ENCODE measurements around the gene TEX19. TPM values are rescaled to one million over a fixed set of nuclear protein-coding genes. Genes with fewer than 3 reads are reported as not detected.

Gene TEX19
- total RNA-seq, 2 donors from 2014 or later: not detected

GRCh38 chr17:82392941-82393340, 33.9 kb downstream of the TEX19 start:
- Histone ChIP-seq H3K27ac (no peak overlapping the region), H3K36me3 (no peaks in the 10 kb centered on the region), H3K4me1 (peaks cover 0 to 5% of the 10 kb centered on the region in 2 donors), H3K9me3 (no peaks in the 10 kb centered on the region), H3K27me3 (no peaks in the 10 kb centered on the region), H3K4me3 (no peak overlapping the region)
- no peak for TF ChIP-seq CTCF (IDR thresholded peaks at IDR 0.05)
- DNase-seq (ENCODE audit: low spot score): no peak

GRCh38 chr17:82394278-82394677, 35.2 kb downstream of the TEX19 start:
- Histone ChIP-seq H3K27ac (no peak overlapping the region), H3K27me3 (no peaks in the 10 kb centered on the region), H3K9me3 (no peaks in the 10 kb centered on the region), H3K4me3 (no peak overlapping the region), H3K36me3 (no peaks in the 10 kb centered on the region), H3K4me1 (peaks cover 0 to 3% of the 10 kb centered on the region in 2 donors)
- TF ChIP-seq CTCF (IDR thresholded peaks at IDR 0.05): no peak
- DNase-seq (ENCODE audit: low spot score): no peak

- Histone ChIP-seq H3K9me3 (no peaks in the 10 kb centered on the region), H3K36me3 (peaks cover 7% of the 10 kb centered on the region), H3K27me3 (no peaks in the 10 kb centered on the region), H3K4me1 (peaks cover 0 to 7% of the 10 kb centered on the region in 2 donors), H3K27ac (no peak overlapping the region), H3K4me3 (no peak overlapping the region)
- no peak for TF ChIP-seq CTCF (IDR thresholded peaks at IDR 0.05)
- no peak for DNase-seq (ENCODE audit: low spot score)
These were observed 37.8 kb downstream of the TEX19 start for GRCh38 chr17:82396601-82397435.

GRCh38 chr17:82397449-82398335, 38.6 kb downstream of the TEX19 start:
- TF ChIP-seq CTCF (IDR thresholded peaks at IDR 0.05): no peak
- no peak for DNase-seq (ENCODE audit: low spot score)
- no peaks in the 10 kb centered on the region for H3K9me3 ChIP-seq
- no peak overlapping the region for H3K27ac ChIP-seq
- H3K36me3 ChIP-seq: peaks cover 16% of the 10 kb centered on the region
- H3K4me1 ChIP-seq: peaks cover 0 to 7% of the 10 kb centered on the region in 2 donors
- H3K27me3 ChIP-seq: no peaks in the 10 kb centered on the region
- no peak overlapping the region for H3K4me3 ChIP-seq

GRCh38 chr17:82399041-82399441, 40.0 kb downstream of the TEX19 start:
- Histone ChIP-seq H3K9me3 (no peaks in the 10 kb centered on the region), H3K27me3 (no peaks in the 10 kb centered on the region), H3K4me1 (peaks cover 0 to 7% of the 10 kb centered on the region in 2 donors), H3K36me3 (peaks cover 27% of the 10 kb centered on the region), H3K27ac (no peak overlapping the region), H3K4me3 (no peak overlapping the region)
- DNase-seq (ENCODE audit: low spot score): no peak
- no peak for TF ChIP-seq CTCF (IDR thresholded peaks at IDR 0.05)
